HepG2 (cell line): ENCODE results near the gene HOXA7. TPM values are rescaled to one million over a fixed set of nuclear protein-coding genes. Genes with fewer than 3 reads are reported as not detected.
A peak's percentile ranks its signal among the peaks of the same experiment; 100 is the strongest.

Experiments used
- ARHGAP35 ChIP-seq: sonication (generic); formaldehyde crosslinking; IDR thresholded peaks from 2 replicates; pipeline ENCODE4 v1.9.0; 2022; ENCODE audit warnings: mild to moderate bottlenecking, inconsistent platforms, moderate library complexity, missing genetic modification reagents, borderline replicate concordance
- FOXK1 ChIP-seq: sonication (generic); formaldehyde crosslinking; IDR thresholded peaks from 2 replicates; pipeline ENCODE4 v1.4.0; 2020; ENCODE audit warnings: low read depth, missing genetic modification reagents, borderline replicate concordance
- HNRNPK ChIP-seq: fragments of 200-400 bp; formaldehyde crosslinking; IDR thresholded peaks from 2 replicates; pipeline ENCODE4 v1.6.1; 2018; ENCODE audit warnings: low read length, low read depth, moderate library complexity, mild to moderate bottlenecking; ENCODE audit not compliant: poor library complexity, severe bottlenecking
- IKZF1 ChIP-seq: fragments of 450-650 bp; IDR thresholded peaks from 2 replicates; pipeline ENCODE4 v1.7.1; 2016
- JUND ChIP-seq: sonication (generic); formaldehyde crosslinking; IDR thresholded peaks from 2 replicates; pipeline ENCODE4 v1.8.0; 2022; ENCODE audit warnings: mild to moderate bottlenecking, missing genetic modification reagents
- LCORL ChIP-seq, 2 experiments: fragments of 450-650 bp in 1 of 2; sonication (generic) in 1 of 2; formaldehyde crosslinking in 1 of 2; IDR thresholded peaks; 2 replicates each; pipeline versions ENCODE4 v1.5.0 to v1.6.1; 2017 to 2020; ENCODE audit warnings: antibody characterized with exemption in 1 of 2, missing genetic modification reagents in 1 of 2
- MTF2 ChIP-seq: sonication (generic); formaldehyde crosslinking; IDR thresholded peaks from 2 replicates; pipeline ENCODE4 v1.5.0; 2020; ENCODE audit warnings: missing genetic modification reagents, borderline replicate concordance
- NCOA2 ChIP-seq: sonication (generic); formaldehyde crosslinking; IDR thresholded peaks from 2 replicates; pipeline ENCODE4 v1.8.0; 2022; ENCODE audit warnings: inconsistent platforms
- NFYC ChIP-seq: IDR thresholded peaks from 2 replicates; pipeline ENCODE4 v1.6.1; 2016; ENCODE audit warnings: missing genetic modification reagents, missing compliant biosample characterization
- NR2F2 ChIP-seq: IDR thresholded peaks from 2 replicates; pipeline ENCODE4 v1.6.1; 2012; ENCODE audit warnings: low read depth, inconsistent platforms, borderline replicate concordance
- PAX8 ChIP-seq: sonication (generic); formaldehyde crosslinking; IDR thresholded peaks from 2 replicates; pipeline ENCODE4 v1.8.0; 2022; ENCODE audit warnings: mild to moderate bottlenecking, missing genetic modification reagents, borderline replicate concordance
- POLR2AphosphoS5 ChIP-seq: IDR thresholded peaks from 2 replicates; pipeline ENCODE4 v1.6.1; 2012; ENCODE audit warnings: low read depth, low read length
- PRPF4 ChIP-seq: fragments of 200-400 bp; formaldehyde crosslinking; IDR thresholded peaks from 2 replicates; pipeline ENCODE4 v1.6.1; 2016; ENCODE audit warnings: low read length, low read depth; ENCODE audit not compliant: poor library complexity, severe bottlenecking
- SETDB1 ChIP-seq: sonication (generic); formaldehyde crosslinking; IDR thresholded peaks from 2 replicates; pipeline ENCODE4 v1.5.1; 2020; ENCODE audit warnings: missing genetic modification reagents, mild to moderate bottlenecking, borderline replicate concordance
- SNRNP70 ChIP-seq: fragments of 200-400 bp; formaldehyde crosslinking; IDR thresholded peaks from 2 replicates; pipeline ENCODE4 v1.6.1; 2017; ENCODE audit warnings: mild to moderate bottlenecking, low read depth, low read length, moderate library complexity
- THAP7 ChIP-seq: sonication (generic); formaldehyde crosslinking; IDR thresholded peaks from 2 replicates; pipeline ENCODE4 v1.8.1; 2023; ENCODE audit warnings: mild to moderate bottlenecking, missing genetic modification reagents
- THRA ChIP-seq: sonication (generic); formaldehyde crosslinking; IDR thresholded peaks from 2 replicates; pipeline ENCODE4 v1.4.0; 2020; ENCODE audit warnings: missing genetic modification reagents, borderline replicate concordance
- ZBED4 ChIP-seq: sonication (generic); formaldehyde crosslinking; IDR thresholded peaks from 2 replicates; pipeline ENCODE4 v1.4.0; 2020; ENCODE audit warnings: missing genetic modification reagents, borderline replicate concordance
- ZBTB7B ChIP-seq: sonication (generic); formaldehyde crosslinking; IDR thresholded peaks from 2 replicates; pipeline ENCODE4 v1.4.0; 2020; ENCODE audit warnings: missing genetic modification reagents
- ZFY ChIP-seq: sonication (generic); formaldehyde crosslinking; IDR thresholded peaks from 2 replicates; pipeline ENCODE4 v1.4.0; 2020; ENCODE audit warnings: missing genetic modification reagents
- ZNF12 ChIP-seq: sonication (generic); formaldehyde crosslinking; IDR thresholded peaks from 2 replicates; pipeline ENCODE4 v1.5.0; 2020; ENCODE audit warnings: missing genetic modification reagents
- ZNF235 ChIP-seq: sonication (generic); formaldehyde crosslinking; IDR thresholded peaks from 2 replicates; pipeline ENCODE4 v1.8.1; 2023; ENCODE audit warnings: mild to moderate bottlenecking, missing genetic modification reagents, borderline replicate concordance
- ZNF331 ChIP-seq: sonication (generic); formaldehyde crosslinking; IDR thresholded peaks from 2 replicates; pipeline ENCODE4 v1.4.0; 2020; ENCODE audit warnings: missing genetic modification reagents
- ZNF383 ChIP-seq: sonication (generic); formaldehyde crosslinking; IDR thresholded peaks from 2 replicates; pipeline ENCODE4 v1.4.0; 2020; ENCODE audit warnings: missing genetic modification reagents, mild to moderate bottlenecking, borderline replicate concordance
- polyA plus RNA-seq, 8 experiments: library from polyadenylated mRNA; depleted of rRNA in 3 of 8; stranded (reverse) in 7 of 8; unstranded in 1 of 8; fragments of >200 nt; fragmentation: Illumina TruSeq in 4 of 8; extraction: Trizol in 4 of 8; gene quantifications; 2 replicates each; pipeline versions ENCODE4 v1.2.1 to v1.2.3, GENCODE V29; 2011 to 2016; ENCODE audit warnings: low read depth in 4 of 8, missing spikeins in 1 of 8, mixed read lengths in 1 of 8; ENCODE audit not compliant: insufficient read depth in 1 of 8
- total RNA-seq, 5 experiments: library from RNA; depleted of rRNA; stranded (reverse); fragments of >200 nt; fragmentation: Illumina TruSeq; extraction: Trizol; gene quantifications; 2 replicates each; pipeline ENCODE4 v1.2.3, GENCODE V29; 2016; ENCODE audit warnings: low read depth in 1 of 5

The HOXA7 gene
- total and polyA plus RNA-seq, 2 of the 13 experiments (the other 11 are each of a cell fraction or from before 2014, with no cell fraction given): 0.05 TPM; not detected in 1

GRCh38 chr7:27143023-27143949 is 13.2 kb downstream of the HOXA7 start, which contains the start of gene HOXA5 (continued):
- no peak for TF ChIP-seq THRA (CRISPR knock-in tag)
- no peak for TF ChIP-seq JUND (CRISPR knock-in tag)
- no peak for TF ChIP-seq ARHGAP35
- TF ChIP-seq ZNF12 (CRISPR knock-in tag): no peak
- TF ChIP-seq ZNF383 (CRISPR knock-in tag): no peak
- no peak for TF ChIP-seq SETDB1 (CRISPR knock-in tag)
- TF ChIP-seq NCOA2: no peak
- TF ChIP-seq ZBED4 (CRISPR knock-in tag): no peak
- TF ChIP-seq LCORL (IDR thresholded peaks at IDR 0.05): no peak
- no peak for TF ChIP-seq LCORL (CRISPR knock-in tag; IDR thresholded peaks at IDR 0.05)
- TF ChIP-seq POLR2AphosphoS5: peak; percentile 34; the same call in 1 of the 2 replicates
- no peak for TF ChIP-seq PAX8 (CRISPR knock-in tag)
- no peak for TF ChIP-seq FOXK1 (CRISPR knock-in tag)
- no peak for TF ChIP-seq THAP7 (CRISPR knock-in tag)
- TF ChIP-seq MTF2 (CRISPR knock-in tag): no peak
- TF ChIP-seq HNRNPK: no peak
- no peak for TF ChIP-seq SNRNP70
- peak; percentile 19; the same call in 1 of the 2 replicates for TF ChIP-seq ZFY (CRISPR knock-in tag)
- TF ChIP-seq NFYC: peak; percentile 54; the same call in 1 of the 2 replicates
- no peak for TF ChIP-seq ZBTB7B (CRISPR knock-in tag)
- no peak for TF ChIP-seq ZNF331 (CRISPR knock-in tag)
- TF ChIP-seq IKZF1: no peak
- TF ChIP-seq PRPF4: no peak
- 0 out of 2 replicates have a peak, but pooled peaks have one; percentile 36 for TF ChIP-seq ZNF235 (CRISPR knock-in tag)
- no peak for TF ChIP-seq NR2F2
